ENCODE data around the gene CALB2.

CALB2 gene

GRCh38 chr16:71384073-71384724 is 25.7 kb downstream of the CALB2 start:
- H3K4me3 ChIP-seq (ENCODE audit: low read depth, low read length): no peak overlapping the region
- TF ChIP-seq CTCF (IDR thresholded peaks at IDR 0.05; ENCODE audit: borderline replicate concordance, insufficient read depth, low read depth, low read length): no peak

- H3K4me3 ChIP-seq (ENCODE audit: low read depth, low read length): no peak overlapping the region
- no peak for TF ChIP-seq CTCF (IDR thresholded peaks at IDR 0.05; ENCODE audit: borderline replicate concordance, insufficient read depth, low read depth, low read length)
These were observed 28.7 kb downstream of the CALB2 start for GRCh38 chr16:71387045-71387871.

- no peak overlapping the region for H3K4me3 ChIP-seq (ENCODE audit: low read depth, low read length)
- no peak for TF ChIP-seq CTCF (IDR thresholded peaks at IDR 0.05; ENCODE audit: borderline replicate concordance, insufficient read depth, low read depth, low read length)
These were observed 30.8 kb downstream of the CALB2 start for GRCh38 chr16:71389330-71389729.

- no peak overlapping the region for H3K4me3 ChIP-seq (ENCODE audit: low read depth, low read length)
- TF ChIP-seq CTCF (IDR thresholded peaks at IDR 0.05; ENCODE audit: borderline replicate concordance, insufficient read depth, low read depth, low read length): no peak
These were observed 38.1 kb downstream of the CALB2 start for GRCh38 chr16:71396594-71396993.

GRCh38 chr16:71399801-71400563 is 41.5 kb downstream of the CALB2 start:
- H3K4me3 ChIP-seq (ENCODE audit: low read depth, low read length): no peak overlapping the region
- no peak for TF ChIP-seq CTCF (IDR thresholded peaks at IDR 0.05; ENCODE audit: borderline replicate concordance, insufficient read depth, low read depth, low read length)

GRCh38 chr16:71402007-71402406 is 43.5 kb downstream of the CALB2 start:
- no peak overlapping the region for H3K4me3 ChIP-seq (ENCODE audit: low read depth, low read length)
- TF ChIP-seq CTCF (IDR thresholded peaks at IDR 0.05; ENCODE audit: borderline replicate concordance, insufficient read depth, low read depth, low read length): no peak
